ENCODE measurements around the gene CD163. TPM values are rescaled to one million over a fixed set of nuclear protein-coding genes. Genes with fewer than 3 reads are reported as not detected.
"Not testable (repeated sequence)": the region's sequence is repeated elsewhere in the genome, so short reads cannot be mapped to it uniquely, and the experiment has no call there.

The CD163 gene
- total RNA-seq, result 12.7 and 19.2 TPM in 2 replicates
- 9.2 TPM for polyA plus RNA-seq (2012)

DNA sequence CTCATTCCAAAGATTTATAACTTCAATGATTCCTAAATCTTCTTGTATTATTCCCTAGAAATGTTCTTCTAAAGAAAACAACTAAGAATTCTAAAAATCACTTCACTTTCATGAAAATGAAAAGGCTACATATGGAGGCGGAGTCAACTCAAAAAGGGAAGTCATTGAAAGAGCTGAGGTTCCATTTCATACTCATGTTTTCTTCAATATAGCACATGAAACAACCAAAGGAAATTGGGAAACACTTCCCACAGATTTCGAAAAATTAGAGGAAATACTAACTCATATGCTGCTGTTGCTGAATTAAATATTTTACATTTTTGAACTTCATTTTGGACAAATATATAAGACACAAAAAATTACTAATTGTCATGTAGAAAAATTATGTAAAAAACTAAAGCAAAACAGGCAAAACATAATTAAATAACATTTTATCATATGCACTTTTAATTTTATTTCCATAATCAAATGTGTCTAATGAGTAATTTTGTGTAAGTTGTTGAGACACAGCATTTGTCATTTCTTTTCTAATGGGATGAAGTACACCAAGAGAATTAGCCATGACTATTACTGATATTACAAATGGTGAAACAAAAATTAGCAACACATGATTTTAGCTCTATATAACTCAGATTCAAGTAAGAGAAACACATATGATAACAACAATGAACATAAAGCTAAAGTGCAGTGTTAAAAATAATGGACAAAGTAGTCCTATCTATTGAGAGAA is at the start of gene CD163:
Gene CD163 (minus strand): TSS at position 92 of the 730 bp plus-strand sequence. CDS start 87 bp downstream, at position 5.
- no peak for DNase-seq (ENCODE audit: low read depth)

DNA sequence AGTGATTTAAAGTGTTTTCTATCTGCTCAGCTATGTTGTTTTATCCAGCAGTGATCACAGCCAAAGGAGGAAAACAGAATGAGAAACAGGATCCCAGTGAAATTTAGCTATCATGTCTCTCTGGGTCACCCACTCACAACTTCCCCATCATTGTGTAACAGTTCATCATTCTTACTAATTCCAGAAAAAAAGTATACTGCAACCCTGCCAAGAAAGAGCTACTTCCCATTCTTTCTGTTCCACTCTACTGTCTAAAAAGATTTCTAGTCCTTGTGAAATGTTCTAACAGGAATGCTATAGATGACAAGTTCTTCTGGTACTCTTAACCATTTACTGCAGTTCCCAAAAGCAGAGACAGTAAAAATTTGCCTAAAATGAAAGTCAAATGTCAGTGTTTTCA is 39.2 kb upstream of the CD163 start:
- peak; percentile 5 for DNase-seq (ENCODE audit: low read depth)

DNA sequence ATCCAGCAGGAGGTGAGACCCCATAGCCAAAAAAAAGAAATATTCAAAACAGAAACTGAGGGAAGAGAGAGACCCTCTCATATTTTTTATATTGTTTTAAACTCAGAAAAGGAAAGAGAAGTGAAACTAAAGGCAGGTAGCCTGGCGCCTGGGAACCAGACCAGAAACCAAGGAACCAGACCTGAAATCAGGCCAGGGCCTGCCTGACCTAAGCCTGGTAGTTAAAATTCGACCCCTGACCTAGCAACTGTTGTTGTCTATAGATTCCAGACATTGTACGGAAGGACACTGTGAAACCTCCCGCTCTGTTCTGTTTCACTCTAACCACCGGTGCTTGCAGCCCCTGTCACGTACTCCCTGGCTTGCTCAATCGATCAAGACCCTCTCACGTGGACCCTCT is 38.5 kb upstream of the CD163 start:
- DNase-seq (ENCODE audit: low read depth), result no peak

DNA sequence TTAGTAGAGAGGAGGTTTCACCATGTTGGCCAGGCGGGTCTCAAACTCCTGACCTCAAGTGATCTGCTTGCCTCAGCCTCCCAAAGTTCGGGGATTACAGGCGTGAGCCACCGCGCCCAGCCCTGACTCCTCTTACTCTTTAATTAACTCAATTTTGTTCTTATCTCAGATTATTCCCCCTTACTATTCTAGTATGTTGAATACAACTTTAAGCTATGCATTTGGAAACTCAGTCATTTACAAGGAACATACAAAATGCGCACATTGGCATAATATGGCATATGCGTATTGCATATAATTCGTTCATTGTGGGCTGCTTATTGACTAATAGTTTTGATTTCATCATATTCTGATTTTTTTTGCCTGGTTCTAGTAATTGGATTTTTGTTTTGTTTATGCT is 10.8 kb upstream of the CD163 start:
- DNase-seq (ENCODE audit: low read depth), result no peak

DNA sequence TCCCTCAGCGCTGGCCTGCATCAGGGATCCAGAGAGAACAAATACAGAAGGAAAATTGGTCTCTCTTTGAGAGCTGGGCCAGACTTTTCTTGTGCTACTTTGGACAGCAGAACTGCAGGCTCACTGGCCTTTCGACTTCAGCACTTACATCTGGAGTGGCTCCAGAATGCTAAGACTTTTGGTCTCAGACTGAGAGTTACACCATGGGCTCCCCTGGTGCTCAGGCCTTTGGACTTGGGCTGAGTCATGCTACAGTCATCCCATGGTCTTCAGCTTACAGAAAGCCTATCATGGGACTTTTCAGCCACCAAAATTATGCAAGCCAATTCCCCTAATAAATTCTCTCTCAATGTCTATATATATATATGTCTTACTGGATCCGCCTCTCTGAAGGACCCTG is 9.0 kb upstream of the CD163 start:
- DNase-seq (ENCODE audit: low read depth), result peak; percentile 90

DNA sequence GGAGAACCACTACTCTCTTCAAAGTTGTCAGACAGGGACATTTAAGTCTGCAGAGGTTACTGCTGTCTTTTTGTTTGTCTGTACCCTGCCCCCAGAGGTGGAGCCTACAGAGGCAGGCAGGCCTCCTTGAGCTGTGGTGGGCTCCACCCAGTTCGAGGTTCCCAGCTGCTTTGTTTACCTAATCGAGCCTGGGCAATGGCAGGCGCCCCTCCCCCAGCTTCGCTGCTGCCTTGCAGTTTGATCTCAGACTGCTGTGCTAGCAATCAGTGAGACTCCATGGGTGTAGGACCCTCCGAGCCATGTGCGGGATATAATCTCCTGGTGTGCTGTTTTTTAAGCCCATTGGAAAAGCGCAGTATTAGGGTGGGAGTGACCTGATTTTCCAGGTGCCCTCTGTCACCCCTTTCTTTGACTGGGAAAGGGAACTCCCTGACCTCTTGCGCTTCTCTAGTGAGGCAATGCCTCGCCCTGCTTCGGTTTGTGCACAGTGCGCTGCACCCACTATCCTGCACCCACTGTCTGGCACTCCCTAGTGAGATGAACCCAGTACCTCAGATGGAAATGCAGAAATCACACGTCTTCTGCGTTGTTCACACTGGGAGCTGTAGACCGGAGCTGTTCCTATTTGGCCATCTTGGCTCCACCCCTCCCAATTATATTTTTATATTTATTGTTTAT is 6.4 kb upstream of the CD163 start:
- DNase-seq (ENCODE audit: low read depth), result not testable (repeated sequence)

DNA sequence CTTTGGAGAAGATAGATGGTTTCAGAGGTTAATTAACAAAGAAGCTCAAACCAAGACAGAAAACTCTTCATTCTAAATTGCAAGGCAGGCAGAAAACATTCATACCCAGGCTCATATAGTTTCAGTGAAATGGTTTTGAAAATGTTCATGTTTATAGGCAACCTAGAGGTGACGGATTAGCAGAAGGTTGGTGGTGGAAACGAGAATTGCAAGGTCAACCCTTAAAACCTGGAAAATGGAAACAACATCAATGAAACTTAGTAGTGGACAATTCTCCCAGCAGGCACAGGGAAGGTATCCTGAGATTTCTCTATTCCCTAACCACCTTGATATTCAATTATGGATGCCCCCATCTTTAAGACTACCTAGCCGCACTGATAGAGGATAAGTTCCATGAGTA is 965 bp downstream of the CD163 start:
- no peak for DNase-seq (ENCODE audit: low read depth)

DNA sequence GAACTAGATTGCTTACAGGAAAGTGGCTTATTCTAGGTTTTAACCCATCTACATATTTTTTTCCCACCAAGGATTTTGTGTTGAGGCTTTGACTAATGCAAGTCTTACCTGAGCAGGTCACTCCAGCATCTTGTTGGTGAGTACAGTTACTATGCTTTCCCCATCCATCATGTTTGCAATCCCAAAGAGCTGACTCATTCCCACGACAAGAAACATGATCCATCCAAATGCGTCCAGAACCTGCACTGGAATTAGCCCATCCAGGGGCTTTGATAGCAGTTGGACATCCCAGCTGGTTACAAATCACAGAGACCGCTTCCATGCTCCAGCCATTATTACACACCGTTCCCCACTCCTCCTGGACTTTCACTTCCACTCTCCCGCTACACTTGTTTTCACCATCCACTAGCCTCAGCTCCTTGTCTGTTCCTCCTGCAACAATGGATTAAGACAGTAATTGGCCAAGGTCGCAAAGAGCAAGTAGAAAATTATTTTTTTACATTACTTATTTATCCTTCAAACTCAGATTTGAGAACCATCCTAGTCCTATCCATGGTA is 2.5 kb downstream of the CD163 start:
- DNase-seq (ENCODE audit: low read depth), result peak; percentile 67

DNA sequence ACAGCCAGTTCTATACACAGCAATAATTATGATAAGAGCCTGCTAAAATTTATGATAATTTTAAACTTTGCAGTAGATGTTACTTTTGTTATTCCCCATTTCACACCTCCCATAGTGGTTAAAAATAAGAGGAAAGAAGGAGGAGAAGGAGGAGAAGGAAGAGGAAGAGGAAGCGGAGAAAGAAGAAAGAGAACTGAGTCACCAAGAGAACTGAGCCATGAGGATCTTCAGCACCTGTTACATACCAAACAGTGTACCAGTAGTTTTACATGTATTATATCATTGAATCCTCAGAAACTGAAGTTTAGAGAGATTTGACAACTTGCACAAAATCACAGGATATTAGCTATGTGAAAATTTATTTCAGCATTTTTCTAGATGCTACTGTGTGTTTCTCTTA is 3.9 kb downstream of the CD163 start:
- no peak for DNase-seq (ENCODE audit: low read depth)

DNA sequence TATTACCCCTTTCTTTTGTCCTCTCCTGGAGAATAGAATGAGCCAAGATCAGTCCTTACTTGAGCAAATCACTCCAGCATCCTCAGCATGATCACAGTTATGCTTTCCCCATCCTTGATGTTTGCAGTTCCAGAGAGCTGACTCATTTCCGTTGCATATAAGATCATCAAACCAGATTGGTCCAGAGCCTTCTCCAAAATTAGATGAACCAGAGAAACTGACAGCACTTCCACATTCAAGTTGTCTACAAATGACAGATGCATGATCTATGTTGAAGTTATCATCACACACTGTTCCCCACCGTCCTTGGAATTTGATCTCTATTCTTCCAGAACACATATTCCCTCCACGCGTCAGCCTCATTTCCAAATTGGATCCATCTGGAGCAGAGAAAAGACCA is 4.8 kb downstream of the CD163 start:
- DNase-seq (ENCODE audit: low read depth), result peak; percentile 53

DNA sequence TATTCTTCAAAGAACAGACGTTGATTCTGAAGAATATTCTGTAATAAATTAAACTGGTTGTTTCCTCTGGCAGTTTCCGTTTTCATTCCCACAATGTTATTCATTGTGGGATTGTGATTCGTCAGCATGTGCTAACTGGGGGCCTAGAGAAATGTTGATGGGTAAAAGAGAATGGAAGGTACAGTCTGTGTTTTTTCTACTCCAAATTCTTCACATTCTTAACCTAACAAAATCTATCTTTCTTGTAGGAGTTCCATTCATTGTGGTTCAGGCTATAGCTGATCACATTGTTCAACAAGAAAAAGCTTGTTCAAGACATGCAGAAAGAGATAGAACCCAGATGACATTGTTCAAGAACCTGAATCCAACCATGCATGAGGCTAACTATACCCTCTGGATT is 5.9 kb downstream of the CD163 start:
- no peak for DNase-seq (ENCODE audit: low read depth)

DNA sequence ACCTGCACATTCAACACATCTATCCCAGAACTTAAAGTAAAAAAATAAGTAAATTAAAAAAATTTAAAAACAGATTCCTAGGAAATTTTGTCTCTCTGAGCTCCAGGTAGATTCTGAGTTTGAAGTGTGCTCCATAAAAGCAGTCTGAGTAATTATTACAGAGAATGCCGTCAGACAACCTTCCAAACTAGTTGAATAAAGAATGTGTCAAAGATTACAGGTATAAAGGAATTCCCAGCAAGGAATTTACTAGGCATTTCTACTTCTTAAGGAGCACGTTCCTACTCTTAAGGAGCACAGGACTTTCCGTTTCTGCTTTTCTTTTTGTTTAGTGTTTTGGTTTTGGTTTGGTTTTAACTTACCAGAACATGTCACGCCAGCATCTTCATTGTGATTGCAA is 7.1 kb downstream of the CD163 start:
- no peak for DNase-seq (ENCODE audit: low read depth)

DNA sequence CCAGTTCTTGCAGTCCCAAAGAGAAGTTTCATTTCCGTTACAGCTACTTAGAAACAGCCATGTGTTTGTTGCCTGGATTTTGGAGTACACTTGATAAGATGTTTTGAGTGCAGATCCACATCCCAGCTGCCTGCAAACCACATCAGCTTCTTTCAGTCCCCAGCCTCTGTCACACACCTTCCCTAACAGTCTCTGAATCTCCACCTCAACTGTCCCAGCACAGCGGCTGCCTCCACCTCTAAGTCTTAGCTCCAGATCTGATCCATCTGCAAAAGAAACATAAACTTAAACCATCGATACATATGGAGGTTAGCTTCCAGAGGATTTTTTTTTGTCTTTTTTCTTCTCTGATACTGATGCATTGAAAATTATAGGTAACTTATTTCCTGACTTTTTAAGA is 8.4 kb downstream of the CD163 start:
- DNase-seq (ENCODE audit: low read depth), result no peak

DNA sequence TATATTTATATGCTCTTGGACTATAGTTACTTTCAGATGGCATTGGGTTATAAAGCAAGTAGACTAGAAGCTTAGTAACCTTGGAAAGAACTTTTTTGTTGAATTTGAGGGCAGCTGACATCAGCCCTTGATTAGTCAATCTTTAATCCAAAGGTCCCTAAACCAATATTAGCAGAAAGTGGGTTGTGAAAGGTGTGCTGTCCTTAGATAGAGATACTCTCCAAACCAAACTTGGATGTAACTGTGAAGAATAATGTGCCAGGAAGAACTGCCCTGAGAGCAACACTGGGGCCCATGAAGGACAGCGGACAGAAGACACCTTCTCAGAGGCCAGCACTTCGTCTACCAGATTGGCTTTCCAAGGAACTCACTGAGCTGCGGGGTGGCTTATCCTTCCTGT is 10.6 kb downstream of the CD163 start:
- DNase-seq (ENCODE audit: low read depth), result no peak

DNA sequence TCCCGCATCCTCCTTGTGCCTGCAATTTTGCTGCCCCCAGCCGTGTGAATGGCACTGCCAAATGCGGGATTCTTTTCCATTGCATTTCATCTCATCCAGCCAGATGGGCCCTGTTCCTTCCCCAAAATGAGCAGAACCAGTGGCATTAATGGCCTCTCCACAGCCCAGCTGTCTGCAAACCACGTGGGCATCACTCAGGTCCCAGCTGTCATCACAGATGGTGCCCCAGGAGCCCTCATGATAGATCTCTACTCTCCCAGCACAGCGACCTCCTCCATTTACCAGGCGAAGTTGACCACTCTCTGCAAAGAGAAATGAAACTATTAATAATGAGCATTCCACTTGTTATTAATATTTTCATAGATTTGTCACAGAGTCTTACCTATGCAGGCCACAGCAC is 17.1 kb downstream of the CD163 start:
- peak; percentile 67 for DNase-seq (ENCODE audit: low read depth)

DNA sequence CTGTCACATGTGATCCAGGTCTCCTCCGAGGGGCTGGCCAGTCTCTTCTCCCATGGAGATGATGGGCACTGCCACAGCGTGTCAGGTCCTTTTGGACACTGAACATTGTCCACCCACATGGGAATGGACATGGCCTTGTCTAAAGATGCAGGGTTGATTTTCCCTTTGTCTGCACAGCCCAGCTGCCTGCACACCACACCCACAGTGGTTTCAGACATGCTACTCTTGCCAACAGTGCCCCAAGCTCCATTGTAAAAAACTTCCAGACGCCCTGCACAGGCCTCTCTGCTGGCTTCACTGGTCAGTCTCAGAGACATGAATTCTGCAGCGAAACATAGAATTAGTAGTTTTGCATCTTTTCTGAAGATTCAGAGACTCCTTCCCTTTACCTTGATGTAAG is 18.5 kb downstream of the CD163 start:
- peak; percentile 70 for DNase-seq (ENCODE audit: low read depth)

DNA sequence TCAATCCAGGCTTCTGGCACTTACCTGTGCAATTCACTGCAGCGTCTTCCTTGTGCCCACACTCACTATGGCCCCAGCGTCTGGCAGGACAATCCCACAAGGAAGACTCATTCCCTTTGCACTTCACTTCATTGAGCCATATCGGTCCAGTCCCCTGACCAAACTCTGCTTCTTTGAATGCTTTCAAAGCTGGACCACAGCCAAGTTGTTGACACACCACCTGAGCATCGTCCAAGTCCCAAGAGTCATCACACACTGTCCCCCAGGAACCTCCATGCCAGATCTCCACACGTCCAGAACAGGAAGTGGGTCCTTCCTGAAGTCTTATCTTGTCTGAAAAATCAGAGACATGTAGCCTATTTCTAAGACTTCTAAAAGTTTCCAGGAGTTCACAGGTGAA is 20.2 kb downstream of the CD163 start:
- no peak for DNase-seq (ENCODE audit: low read depth)

DNA sequence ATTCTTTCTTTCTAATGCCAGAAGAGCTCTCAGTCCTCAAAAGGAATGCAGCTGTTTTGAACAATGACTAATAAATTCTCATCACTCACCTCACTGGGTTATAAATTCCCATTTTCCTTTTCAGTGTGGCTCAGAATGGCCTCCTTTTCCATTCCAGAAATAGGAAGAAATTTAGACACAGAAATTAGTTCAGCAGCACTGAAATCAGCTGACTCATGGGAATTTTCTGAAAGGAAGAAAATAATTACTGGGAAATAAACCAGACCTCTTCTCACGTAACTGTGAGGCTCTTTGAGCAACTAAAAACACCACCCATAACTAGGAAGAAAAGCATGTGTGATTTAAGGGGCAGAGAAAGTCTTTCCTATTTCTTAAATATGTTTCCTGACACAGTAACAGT is 23.8 kb downstream of the CD163 start:
- DNase-seq (ENCODE audit: low read depth), result peak; percentile 28

DNA sequence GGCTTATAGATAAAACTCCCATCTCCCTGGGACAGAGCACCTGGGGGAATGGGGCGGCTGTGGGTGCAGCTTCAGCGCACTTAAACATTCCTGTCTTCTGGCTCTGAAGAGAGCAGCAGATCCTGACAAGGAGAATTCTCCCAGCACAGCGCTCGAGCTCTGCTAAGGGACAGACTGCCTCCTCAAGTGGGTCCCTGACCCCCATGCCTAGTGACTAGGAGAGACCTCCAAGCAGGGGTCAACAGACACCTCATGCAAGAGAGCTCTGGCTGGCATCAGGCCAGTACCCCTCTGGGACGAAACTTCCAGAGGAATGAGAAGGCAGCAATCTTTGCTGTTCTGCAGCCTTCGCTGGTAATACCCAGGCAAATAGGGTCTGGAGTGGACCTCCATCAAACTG is 31.5 kb downstream of the CD163 start:
- DNase-seq (ENCODE audit: low read depth), result no peak

DNA sequence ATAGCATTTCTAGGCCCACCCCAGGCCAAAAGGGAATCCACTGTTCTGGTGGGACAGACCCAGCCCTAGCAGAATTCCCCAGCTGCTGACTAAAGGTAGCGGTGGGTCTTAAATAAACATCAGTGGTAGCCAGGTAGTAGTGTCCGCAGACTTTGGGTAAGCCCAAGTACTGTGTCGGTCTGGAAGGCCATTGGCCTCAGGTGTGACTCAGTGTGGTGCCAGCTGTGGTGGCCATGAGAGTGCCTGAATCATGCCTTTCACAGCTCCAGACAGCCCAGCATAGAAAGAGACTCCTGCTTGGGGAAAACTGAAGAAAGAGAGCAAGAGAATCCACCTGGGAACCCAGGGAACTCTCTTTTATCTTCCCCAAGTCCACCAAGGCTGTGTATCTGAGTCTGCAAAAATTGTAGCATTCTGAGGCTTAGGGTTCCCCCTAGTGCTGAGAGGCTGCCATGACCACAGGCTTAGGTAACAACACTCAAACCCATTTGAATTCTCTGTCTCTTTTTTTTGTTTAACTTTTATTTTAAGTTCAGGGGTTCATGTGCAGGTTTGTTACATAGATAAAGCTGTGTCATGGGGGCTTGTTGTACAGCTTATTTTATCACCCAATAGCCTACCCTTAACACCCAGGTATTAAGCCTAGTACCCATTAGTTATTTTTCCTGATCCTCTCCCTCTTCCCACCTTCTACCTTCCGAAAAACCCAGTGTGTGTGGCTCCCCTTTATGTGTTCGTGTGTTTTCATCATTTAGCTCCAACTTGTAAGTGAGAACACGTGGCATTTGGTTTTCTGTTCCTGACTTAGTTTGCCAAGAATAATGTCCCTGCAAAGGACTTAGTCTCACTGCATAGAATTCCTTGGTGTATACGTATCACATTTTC is 43.0 kb downstream of the CD163 start:
- DNase-seq (ENCODE audit: low read depth), result peak; percentile 56

DNA sequence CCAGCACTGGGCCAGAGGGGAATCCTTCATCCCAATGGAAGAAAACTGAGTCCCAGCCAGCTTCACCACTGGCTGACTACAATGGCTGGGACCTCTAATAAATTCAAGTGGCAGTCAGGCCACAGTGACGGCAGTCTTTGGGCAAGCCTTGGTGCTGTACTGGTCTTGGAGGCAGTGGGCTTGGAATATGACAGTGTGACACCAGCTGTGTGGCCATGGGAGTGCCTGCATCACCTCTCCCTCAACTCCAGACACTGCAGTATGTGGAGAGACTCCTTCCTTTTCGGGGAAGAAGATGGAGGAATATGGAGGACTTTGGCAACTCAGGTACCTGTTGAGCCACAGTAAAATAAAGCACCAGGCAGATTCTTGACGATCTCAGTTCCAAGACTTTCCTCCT is 43.6 kb downstream of the CD163 start:
- no peak for DNase-seq (ENCODE audit: low read depth)

DNA sequence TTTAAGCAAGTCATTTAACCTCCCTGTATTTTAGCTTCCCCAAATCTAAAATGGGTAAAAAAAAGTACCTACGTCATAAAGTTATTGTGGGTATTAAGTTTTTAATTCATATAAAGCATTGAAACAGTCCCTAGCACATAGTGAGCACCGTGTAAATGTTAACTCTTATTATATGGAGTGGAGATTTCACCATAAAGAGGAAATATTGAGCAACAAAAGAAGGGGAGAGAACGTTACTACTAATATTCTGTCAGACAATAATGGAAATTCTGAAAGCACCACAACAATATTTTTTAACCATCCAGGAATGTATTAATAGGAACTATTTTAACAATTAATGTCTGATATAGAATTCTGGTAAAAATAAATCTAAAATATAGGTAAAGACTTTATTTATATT is 51.8 kb downstream of the CD163 start:
- DNase-seq (ENCODE audit: low read depth), result no peak
